ENCODE measurements around the gene FARP1.

The FARP1 gene

GRCh38 chr13:98175043-98175442 is 32.1 kb downstream of the FARP1 start:
- no peak for DNase-seq

- DNase-seq, result no peak
These were observed 32.9 kb downstream of the FARP1 start for GRCh38 chr13:98175823-98176222.

GRCh38 chr13:98176777-98177608 is 34.1 kb downstream of the FARP1 start, which contains the start of gene RNF113B:
TSS of gene RNF113B (minus strand) at chr13:98177269. CDS start at chr13:98177236, 33 bp downstream.
- no peak for DNase-seq

GRCh38 chr13:98180092-98180491 is 37.2 kb downstream of the FARP1 start:
- no peak for DNase-seq

GRCh38 chr13:98181111-98181815 is 38.4 kb downstream of the FARP1 start:
- DNase-seq, result no peak

GRCh38 chr13:98182153-98182552 is 39.3 kb downstream of the FARP1 start:
- DNase-seq, result no peak

GRCh38 chr13:98182589-98182988 is 39.7 kb downstream of the FARP1 start:
- DNase-seq, result no peak

GRCh38 chr13:98184792-98185191 is 41.9 kb downstream of the FARP1 start:
- no peak for DNase-seq

GRCh38 chr13:98187155-98187964 is 44.5 kb downstream of the FARP1 start:
- no peak for DNase-seq

- DNase-seq, result no peak
These were observed 45.0 kb downstream of the FARP1 start for GRCh38 chr13:98187965-98188261.

GRCh38 chr13:98188544-98189166 is 45.8 kb downstream of the FARP1 start:
- DNase-seq, result no peak

- DNase-seq, result no peak
These were observed 47.1 kb downstream of the FARP1 start for GRCh38 chr13:98189841-98190505.

- DNase-seq, result no peak
These were observed 48.1 kb downstream of the FARP1 start for GRCh38 chr13:98190889-98191444.

GRCh38 chr13:98192008-98192407 is 49.1 kb downstream of the FARP1 start:
- DNase-seq, result no peak

- DNase-seq, result no peak
These were observed 52.3 kb downstream of the FARP1 start for GRCh38 chr13:98195054-98195791.

GRCh38 chr13:98198683-98199082 is 55.8 kb downstream of the FARP1 start:
- DNase-seq, result no peak

- no peak for DNase-seq
These were observed 56.6 kb downstream of the FARP1 start for GRCh38 chr13:98199480-98199879.

- DNase-seq, result no peak
These were observed 57.5 kb downstream of the FARP1 start for GRCh38 chr13:98200211-98200878.

- DNase-seq, result no peak
These were observed 58.3 kb downstream of the FARP1 start for GRCh38 chr13:98201189-98201588.

- DNase-seq, result no peak
These were observed 59.1 kb downstream of the FARP1 start for GRCh38 chr13:98201984-98202383.
